HG03571 (cell line): Measurements from ENCODE around the gene PARD3.

Experiments
- ATAC-seq: cut with Tn5 transposase; IDR thresholded peaks from one replicate; pipeline ENCODE4 v1.9.1; 2021; ENCODE audit not compliant: unreplicated experiment

The PARD3 gene

DNA sequence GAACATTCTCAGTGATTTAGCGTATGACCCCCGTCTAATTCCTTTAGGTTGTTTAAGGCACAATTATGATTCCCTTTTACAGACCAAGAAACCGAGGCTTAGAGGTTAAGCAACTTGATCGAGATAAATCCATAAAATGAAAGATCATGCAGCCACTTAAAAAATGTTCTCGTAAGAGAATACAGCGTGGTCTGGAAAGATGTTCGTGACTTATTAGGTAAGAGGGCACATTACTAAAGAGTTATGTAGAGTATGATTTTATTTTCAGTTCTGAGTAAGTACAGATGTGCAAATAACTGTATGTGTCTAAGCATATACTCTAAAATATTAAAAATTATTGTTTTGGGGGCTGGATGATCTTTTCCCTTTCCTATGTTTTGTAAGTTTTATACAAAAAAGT is 575.1 kb downstream of the PARD3 start:
- ATAC-seq = no peak

DNA sequence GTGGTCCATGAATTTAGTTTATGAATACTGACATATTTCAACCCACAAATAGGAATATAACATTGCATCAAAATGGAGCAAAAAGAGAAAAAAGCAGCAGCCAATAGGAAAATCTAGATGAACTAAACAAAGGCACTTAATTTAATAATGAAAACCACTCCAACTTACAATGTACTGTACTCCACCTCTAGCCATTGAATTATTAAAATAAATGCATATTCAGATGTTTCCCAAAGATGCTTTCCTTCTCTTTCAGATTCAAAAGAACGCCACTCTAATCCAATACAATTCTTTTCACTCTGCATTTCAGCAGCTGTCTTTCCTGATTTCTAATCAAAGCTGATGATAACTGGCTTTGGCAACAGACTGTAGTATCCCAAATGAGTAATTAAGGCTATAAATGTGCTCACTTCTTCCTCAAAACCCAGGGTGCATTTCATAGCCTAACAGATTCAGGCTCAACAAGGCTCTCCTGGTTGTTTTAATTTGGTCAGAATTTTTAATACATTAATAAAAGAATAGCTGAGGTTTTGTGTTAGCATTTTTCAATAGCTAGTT is 577.1 kb downstream of the PARD3 start:
- ATAC-seq = no peak

DNA sequence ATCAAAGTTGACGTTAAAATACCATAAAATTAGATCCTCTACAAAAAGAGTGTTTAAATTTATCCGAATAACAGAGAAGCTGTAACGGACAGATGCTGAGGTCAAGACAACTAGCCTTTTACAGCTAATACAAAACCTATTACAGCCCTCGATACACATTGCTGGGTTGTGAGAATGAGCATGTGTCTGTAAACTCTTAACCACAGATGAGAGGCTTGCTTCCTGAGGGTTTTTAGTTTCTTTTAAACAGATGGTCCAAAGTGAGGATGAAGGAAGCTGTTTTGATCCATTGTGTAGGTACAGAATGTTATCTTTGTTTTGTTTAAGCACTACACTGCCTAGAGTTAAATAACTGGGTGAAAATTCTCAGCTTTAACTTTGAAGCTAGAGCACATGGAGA is 578.2 kb downstream of the PARD3 start:
- no peak for ATAC-seq

DNA sequence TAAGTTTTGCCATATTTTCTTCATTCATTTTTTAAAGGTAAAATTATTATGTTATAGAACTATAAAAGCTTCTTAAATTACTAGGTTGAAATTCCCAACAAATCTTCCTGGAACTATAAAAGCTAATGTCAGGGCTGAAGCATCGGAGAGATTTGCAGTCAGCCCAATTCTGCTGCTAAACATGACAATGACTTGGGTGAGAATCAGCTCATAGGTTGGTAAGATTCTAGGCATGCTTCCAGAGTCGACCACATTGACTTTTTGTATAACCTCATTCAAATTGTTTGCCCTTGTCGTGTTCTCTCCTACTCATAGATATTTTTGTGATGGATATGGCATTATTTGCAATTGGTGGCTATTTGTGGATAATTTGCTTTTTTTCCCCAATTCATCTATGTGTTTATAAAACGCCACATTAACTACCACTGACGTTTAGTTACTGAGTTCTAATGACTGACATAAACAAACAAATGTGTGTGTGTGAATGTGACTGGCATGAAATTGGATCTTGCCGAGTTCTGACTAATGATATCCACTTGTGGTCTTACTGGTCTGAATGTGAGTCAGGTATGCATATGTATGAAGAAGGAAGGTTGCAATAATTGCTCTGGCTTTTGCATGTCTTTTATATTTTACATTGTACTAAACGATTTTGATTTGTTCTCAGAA is 579.8 kb downstream of the PARD3 start:
- ATAC-seq = no peak

DNA sequence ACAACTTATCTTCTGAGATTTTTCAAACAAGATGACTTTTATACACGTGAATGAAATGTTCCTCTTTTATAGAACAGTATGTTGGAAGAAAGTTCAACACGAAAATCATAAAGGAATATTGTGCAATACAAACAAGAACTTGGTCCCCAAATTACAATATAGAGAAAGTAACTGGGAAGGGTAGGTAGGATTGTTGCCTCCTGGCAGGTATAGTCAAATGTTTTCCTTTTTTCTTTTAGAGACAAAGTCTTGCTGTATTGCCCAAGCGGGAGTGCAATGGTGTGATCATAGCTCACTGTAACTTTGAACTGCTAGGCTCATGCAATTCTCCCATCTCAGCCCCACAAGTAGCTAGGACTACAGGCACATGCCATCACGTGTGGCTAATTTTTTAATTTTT is 582.6 kb downstream of the PARD3 start:
- ATAC-seq = no peak

DNA sequence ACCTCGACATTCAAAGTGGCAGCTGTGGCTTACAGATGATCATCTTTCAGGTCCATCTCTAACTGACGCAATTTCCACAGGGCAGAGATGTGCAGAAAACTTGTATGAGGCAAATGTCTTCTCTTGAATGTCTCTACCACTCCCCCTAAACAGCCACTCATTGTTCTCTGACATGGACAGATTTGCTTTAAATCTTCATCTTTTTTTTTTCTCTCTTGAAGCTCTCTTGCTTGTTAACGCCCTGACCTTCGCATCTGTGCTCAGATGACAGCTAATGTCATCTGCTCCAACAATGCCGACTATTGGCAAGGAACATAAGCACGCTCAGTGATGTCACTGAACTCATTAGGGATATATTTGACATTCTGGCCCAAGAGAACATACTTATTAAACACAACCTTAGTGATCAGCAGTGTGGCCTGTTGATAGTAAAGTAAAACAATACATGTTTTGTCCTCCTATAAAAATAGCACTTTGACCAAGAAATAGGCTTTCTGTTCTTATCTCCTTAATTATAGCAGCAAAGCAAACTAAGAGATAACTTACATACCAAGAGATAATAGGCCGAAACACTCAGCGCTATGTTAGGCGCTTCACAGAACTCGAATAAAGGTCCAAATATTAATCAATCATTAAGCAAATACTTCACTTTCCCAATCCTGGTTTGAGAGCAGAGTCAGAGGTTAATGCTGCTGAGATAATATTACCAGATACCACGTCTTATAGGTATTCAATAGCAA is 583.5 kb downstream of the PARD3 start:
- ATAC-seq = no peak

DNA sequence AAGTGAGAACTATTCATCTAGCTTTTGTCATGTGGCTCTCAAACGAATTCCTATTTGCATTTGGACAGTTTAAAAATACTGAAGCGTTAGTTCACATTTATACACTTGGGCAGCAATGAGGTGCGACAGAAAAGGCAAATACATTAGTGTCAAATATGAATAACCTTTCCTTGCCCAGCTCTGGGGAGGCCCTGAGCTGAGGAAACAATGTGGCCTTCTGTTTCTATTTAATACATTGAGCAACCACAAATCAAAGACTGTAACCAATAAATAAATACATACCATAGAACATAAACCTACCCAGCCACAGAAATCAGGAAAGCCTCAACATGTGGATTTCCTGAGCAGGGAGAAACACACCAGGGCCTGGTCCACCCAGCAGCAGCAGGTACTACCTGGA is 585.2 kb downstream of the PARD3 start:
- ATAC-seq = no peak

DNA sequence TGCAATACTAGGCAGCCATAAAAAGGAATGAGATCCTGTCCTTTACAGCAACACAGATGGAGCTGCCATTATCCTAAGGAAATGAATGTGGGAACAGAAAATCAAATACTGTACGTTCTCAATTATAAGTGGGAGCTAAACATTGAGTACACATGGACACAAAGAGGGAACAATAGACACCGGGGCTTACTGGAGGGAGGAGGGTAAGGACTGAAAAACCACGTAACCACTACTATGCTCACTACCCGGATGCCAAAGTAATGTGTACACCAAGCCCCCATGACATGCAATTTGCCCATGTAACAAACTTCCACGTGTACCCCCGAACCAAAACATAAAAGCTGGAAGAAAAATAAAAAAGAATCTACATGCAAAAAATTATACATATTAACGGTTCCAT is 587.0 kb downstream of the PARD3 start:
- ATAC-seq = no peak

DNA sequence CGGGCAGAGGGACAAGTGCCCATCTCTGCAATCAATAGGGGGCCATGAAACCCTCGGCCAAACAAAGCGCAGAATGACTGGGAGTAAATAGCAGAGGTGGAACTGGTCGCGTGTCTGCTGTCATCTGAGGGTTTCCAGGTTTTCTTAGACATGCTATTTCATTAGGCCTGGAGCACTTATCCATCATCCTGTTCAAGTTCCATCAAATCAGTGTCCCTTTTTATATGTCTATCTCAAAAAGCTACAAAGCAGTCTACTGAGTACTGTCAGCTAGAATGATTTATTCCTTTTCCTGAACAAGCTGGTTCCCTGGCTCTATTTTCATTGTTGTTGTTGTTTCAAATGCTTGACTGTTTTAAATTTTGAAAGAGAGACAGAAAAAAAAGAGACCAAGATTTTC is 590.5 kb downstream of the PARD3 start:
- ATAC-seq = no peak

DNA sequence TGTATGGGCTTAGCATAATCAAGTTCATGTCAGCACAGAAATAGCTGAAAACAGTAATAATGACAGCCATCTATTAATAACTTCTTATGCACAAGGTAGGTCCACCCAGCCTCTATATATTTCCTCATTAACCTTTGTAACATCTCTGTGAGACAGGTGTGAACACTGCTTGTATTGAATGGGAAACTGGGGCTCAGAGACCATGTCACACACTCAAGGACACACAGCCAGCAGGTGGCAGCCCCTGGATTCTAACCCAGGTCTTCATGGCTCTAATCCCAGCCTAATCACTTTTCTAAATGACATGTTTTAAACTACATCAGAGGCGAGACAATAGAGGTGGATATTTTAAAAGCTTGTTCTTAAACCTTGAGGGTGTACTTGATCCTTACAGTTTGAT is 591.4 kb downstream of the PARD3 start:
- no peak for ATAC-seq

DNA sequence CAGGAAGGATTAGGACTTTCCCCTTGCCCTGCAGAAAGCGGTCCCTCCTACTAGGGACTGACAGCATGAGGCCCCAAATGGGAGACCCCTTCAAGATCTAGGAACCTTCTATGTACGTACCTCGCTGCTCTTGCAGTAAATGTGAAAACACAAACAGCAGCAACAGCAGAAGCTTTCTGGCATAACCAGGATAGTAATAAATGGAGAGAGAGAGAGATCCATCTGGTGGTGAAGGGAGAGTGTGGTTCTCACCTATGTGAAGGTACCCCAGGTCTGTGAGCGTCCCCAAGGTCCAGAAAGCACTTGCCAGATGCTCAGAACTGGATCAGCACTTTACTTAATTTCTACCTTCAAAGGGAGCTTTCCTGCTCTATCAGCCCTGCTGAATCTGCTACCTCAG is 592.7 kb downstream of the PARD3 start:
- ATAC-seq = no peak

DNA sequence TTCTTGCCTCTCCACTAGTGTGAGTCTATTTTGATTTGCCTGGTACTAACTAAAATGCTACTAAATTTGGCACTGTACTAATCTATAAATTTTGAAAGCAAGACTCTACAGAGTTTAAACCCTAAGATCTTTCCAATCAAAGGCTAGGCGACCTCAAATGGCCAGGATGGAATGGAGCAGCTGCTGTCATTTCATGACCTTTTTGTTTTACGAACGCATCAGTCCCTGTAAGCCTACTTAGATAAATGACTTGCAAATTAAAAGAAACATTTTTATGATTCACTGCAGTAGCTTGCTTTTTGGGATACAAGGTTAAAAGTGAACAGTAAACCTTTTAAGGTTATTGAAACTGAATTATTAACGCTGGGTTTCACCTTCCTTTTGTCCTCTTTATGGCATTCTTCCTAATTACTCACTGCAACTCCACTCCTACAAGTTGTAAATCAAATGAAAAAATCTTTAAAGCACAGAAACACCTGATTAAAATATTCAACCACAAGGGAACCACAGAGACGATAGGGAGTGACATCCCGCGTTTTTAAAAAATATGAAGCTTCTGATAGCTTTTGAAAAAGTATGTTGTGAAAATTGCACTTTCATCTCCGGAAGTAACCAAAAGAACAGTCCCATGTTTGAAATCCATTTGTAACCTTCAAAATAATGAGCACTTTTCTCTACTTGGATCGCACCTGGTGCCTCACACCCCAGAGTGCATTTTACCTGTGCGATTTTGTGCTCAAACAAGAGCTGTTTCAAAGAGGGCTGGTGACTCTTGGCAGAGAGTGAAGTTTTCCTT is 595.1 kb downstream of the PARD3 start:
- no peak for ATAC-seq

DNA sequence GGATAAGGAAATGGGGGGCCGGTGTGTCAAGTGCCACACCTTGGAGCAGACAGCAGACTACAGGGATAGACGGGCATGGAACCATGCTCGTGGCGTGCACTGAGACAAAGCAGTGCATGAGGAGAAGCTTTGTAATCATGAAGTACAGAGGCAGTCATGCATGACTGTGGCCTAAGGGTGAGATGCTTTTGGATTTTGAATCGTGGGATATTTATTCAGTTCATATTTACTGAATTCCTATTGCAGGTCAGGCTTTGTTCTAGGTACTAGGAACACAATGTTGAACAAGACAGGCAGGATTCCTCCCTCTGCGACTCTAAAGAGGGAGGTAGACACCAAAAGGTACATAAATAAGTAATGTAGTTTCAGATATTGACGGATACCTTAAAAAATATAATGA is 597.6 kb downstream of the PARD3 start:
- ATAC-seq = no peak

DNA sequence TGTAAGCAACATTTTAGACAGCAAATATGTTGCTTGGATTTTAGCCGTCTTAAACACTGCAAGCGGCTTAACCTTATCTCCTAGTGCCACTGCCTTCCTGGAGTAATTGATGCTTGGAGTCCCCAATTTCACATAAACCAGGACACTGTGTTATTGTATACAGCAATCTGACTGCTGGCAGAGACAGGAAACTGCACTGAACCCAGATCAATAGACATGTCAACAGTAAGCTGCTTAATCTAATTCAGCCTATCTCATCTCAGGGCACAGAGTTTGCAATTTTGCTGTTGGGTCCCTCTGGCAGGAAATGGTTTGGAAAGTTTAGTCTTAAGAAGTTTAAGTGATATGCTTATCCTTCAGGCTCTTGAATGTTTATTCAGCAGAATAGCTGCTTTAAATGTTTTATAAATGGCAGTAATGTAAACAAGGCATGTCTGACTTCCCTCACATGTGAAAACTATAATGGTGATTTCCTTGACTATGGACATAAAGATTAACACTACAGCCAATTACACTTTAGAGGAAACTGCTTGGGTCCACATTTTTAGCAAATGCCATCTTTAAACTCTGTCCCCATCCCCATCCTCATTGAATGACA is 598.6 kb downstream of the PARD3 start:
- no peak for ATAC-seq

DNA sequence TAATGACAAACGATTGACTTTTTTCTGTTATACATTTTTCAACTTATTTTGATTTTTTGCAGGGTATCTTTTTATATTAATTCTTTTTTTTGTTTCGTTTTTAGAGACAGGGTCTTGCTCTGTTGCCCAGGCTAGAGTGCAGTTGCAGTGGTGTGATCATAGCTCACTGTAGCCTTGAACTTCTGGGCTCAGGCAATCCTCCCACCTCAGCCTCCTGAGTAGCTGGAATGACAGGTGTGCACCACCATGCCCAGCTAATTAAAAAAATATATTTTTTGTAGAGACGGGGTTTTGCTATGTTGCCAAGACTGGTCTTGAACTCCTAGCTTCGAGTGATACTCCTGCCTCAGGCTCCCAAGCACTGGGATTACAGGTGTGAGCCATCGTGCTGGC is 601.3 kb downstream of the PARD3 start:
- ATAC-seq = no peak

DNA sequence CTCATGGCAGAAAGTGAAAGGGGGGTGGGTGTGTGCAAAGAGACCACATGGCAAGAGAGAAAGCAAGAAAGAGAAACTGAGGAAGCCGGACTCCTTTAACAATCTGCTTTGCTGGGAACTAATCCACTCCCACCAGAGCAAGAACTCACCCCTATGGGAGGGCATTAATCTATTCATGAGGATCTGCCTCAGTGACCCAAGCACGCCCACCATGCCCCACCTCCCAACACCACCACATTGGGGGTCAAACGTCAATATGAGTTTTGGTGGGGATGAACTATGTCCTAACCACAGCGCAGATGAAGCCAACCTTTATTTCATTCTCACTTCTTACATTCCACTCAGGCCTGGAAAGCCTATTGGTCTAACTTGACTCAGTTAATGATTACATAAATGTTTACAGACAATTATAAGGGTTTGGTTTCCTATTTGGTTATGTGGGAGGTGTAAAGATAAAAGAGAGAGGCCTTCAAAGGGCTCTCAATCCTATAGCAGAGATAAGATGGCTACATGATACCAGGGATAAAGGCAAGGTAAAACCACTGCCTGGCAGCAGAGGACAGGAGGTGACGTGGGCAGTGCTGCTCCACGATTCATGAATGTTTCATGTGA is 601.8 kb downstream of the PARD3 start:
- ATAC-seq = no peak

DNA sequence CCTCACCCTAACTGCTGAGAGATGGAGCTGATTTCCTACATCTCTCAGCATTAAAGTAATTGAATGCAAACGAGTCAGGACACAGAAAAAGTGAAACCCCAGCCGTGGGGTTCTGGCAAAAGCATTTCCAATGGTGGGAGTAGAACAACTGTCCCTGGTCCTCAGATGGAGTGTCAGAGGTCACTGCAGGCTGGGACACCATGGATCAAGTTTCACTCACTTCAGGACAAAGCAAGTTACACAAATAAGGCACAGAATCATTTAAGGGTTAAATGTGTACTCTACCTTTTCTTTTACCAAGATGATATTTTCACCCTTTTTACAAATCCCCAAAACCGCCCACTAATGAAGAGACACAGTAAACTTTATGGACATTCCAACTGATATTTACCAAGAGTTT is 607.8 kb downstream of the PARD3 start:
- ATAC-seq = no peak

DNA sequence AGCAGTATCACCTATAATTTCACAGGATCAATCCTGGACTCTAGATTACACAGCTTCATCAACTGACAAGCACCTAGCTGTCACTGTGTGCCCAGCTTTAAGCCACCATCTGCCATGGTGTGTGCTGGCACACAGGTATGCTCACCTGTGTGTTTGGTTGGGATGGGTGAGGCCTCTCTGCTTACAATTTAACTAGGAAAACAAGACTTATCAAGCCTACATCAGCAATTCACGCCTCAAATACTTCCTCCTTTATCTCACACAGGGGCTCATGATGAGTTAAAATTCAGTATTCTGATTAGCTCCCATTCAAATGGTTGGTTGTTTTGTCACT is 608.2 kb downstream of the PARD3 start:
- ATAC-seq = no peak

DNA sequence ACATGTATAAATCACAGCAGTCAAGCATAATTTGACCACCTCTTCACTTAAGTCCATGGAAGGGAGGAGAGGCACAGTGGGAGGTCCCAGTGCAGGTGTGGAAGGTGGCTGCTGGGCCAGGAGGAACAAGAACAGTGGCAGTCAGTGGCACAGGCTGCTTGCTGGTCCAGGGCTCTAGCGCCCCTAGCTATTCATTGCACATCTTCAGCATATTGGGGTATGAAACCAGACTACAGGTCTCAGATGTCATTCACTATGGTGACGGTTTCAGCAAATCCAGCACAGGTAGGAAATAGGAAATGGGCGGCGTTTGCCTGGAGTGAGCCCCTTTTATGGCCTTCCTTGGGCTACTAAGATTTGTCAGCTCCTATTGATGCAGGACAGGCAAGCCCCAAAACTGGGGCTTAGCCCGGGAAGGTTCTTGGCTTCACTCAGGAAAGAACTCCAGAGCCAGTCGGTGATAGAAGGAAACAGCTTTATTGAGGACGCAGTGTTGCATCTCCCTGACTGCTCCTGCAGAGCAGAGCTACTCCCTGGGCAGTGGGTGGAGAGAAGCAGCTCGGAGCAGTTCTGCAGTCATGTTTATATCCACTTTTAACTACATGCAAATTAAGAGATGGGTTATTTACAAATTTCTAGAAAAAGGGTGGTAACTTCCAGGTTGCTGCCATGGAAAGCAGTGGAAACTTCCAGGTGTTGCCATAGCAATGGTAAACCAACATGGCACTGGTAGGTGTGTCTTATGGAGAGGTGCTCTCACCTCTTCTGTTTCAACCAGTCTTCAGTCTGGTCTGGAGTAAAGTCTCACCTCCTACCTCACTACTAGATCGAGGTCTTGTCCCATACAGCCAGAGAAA is 608.8 kb downstream of the PARD3 start:
- no peak for ATAC-seq

DNA sequence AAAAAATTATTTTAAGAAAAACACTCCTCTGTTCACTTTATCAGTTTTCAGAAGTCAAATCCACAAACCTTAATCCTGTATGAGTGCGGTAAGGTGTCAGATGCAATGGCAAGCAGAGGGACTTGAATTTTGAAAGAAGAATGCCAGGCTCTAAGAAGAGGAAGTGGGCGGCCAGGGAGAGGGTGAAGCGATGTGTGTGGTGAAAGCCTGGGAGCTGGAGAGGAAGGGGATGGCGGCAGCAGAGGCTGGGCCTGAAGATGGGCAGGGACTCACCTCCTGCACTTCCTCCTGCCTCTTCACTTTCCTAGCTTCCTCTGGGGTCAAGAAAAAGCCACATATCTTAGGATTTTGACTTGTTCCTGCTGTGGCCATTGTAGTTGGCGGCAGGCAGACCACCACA is 609.6 kb downstream of the PARD3 start:
- no peak for ATAC-seq
